H1 (cell line): ENCODE data around the gene TSPAN3.

Source experiments
- BCL11A ChIP-seq, 2 experiments: IDR thresholded peaks; one replicate each; pipeline ENCODE4 v1.6.1; 2011; ENCODE audit warnings: low read depth in 2 of 2, low read length in 2 of 2, mild to moderate bottlenecking in 2 of 2
- CREB1 ChIP-seq: IDR thresholded peaks from 2 replicates; pipeline ENCODE4 v1.6.1; 2012; ENCODE audit warnings: inconsistent platforms
- EP300 ChIP-seq, 2 experiments: IDR thresholded peaks; 1 replicate in 1 of 2; 2 replicates in 1 of 2; pipeline ENCODE4 v1.6.1; 2011 to 2012; ENCODE audit warnings: low read depth in 2 of 2, low read length in 2 of 2, mild to moderate bottlenecking in 2 of 2, borderline replicate concordance in 1 of 2, inconsistent platforms in 1 of 2, moderate library complexity in 1 of 2
- EZH2 ChIP-seq: fragments of 200-600 bp; sonication (generic); IDR thresholded peaks from 2 replicates; pipeline ENCODE4 v1.7.1; 2012; ENCODE audit warnings: low read depth, mild to moderate bottlenecking, moderate library complexity, low read length, inconsistent platforms; ENCODE audit not compliant: severe bottlenecking
- POLR2A ChIP-seq, 2 experiments: IDR thresholded peaks; 1 replicate in 1 of 2; 2 replicates in 1 of 2; pipeline ENCODE4 v1.6.1; 2011; ENCODE audit warnings: low read depth in 2 of 2, low read length in 2 of 2, mild to moderate bottlenecking in 2 of 2; ENCODE audit errors: control extremely low read depth in 1 of 2
- RFX5 ChIP-seq: IDR thresholded peaks from 2 replicates; pipeline ENCODE4 v1.6.1; 2011; ENCODE audit warnings: low read depth, low read length, improper control_type of control experiment, borderline replicate concordance
- SRF ChIP-seq: IDR thresholded peaks from 2 replicates; pipeline ENCODE4 v1.6.1; 2011; ENCODE audit warnings: mild to moderate bottlenecking, low read depth, low read length, moderate library complexity
- TF ChIP-seq, protein P1 (sequence below), 3 experiments: IDR thresholded peaks; 1 replicate in 2 of 3; 2 replicates in 1 of 3; pipeline versions ENCODE4 v1.5.1 to v1.6.1; 2011; ENCODE audit warnings: low read length in 3 of 3, mild to moderate bottlenecking in 3 of 3, inconsistent platforms in 2 of 3, low read depth in 1 of 3, moderate library complexity in 1 of 3; ENCODE audit not compliant: insufficient read depth in 1 of 3; ENCODE audit errors: control extremely low read depth in 1 of 3
- TF ChIP-seq, protein P2 (sequence below): IDR thresholded peaks from 2 replicates; pipeline ENCODE4 v1.6.1; 2011; ENCODE audit warnings: low read length, improper control_type of control experiment
- TF ChIP-seq, protein P3 (sequence below): IDR thresholded peaks from 2 replicates; pipeline ENCODE4 v1.6.1; 2012; ENCODE audit warnings: inconsistent platforms

DNA sequence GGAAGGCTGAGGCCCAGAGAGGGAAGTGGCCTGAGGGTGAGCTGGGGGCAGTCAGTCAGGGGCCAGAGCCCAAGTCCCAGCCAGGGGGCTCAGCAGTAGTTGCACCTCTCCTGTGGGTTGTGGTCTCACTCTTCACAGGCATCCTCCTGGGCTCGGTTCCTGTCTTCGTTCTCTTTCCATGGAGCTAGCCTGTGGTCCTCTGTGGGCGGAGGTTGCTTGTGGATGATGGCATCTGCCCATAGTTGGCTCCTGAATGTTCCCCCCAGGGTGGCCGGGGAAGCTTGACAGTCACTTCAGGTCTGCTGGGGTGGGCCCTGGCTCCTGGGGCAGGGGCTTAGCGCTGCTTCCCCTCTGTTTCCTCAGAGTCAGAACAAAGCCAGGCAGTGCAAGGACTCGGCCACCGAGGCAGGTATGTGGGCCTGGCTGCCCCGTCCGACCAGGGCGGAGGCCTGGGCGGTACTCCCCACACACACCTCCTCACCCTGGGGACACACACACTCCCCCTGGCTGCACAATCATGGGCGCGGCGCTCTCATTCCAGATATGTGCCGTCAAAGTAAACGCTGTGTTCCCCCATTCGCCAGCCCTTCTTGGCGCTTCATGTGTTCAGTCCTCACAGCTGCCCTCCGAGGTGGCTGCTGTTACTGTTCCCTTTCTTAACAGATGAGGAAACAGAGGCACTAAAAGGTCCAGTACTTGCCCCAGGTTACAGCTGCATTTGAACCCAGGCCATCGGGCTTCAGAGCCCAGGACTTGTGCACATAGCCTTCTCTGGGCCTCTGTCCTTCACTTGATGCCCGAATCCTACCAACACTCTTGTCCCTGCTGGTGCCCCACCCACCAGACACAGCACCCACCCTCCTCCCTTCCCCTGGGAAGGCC is 41.5 kb downstream of the TSPAN3 start:
- TF ChIP-seq, protein P1, sequence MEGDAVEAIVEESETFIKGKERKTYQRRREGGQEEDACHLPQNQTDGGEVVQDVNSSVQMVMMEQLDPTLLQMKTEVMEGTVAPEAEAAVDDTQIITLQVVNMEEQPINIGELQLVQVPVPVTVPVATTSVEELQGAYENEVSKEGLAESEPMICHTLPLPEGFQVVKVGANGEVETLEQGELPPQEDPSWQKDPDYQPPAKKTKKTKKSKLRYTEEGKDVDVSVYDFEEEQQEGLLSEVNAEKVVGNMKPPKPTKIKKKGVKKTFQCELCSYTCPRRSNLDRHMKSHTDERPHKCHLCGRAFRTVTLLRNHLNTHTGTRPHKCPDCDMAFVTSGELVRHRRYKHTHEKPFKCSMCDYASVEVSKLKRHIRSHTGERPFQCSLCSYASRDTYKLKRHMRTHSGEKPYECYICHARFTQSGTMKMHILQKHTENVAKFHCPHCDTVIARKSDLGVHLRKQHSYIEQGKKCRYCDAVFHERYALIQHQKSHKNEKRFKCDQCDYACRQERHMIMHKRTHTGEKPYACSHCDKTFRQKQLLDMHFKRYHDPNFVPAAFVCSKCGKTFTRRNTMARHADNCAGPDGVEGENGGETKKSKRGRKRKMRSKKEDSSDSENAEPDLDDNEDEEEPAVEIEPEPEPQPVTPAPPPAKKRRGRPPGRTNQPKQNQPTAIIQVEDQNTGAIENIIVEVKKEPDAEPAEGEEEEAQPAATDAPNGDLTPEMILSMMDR (IDR thresholded peaks at IDR 0.05; ENCODE audit: control extremely low read depth in 1 of 3, insufficient read depth in 1 of 3, low read depth in 1 of 3, low read length in 3 of 3): no peak
- no peak for TF ChIP-seq EP300 (IDR thresholded peaks at IDR 0.05; ENCODE audit: borderline replicate concordance in 1 of 2, low read depth in 2 of 2, low read length in 2 of 2)
- TF ChIP-seq POLR2A (IDR thresholded peaks at IDR 0.05; ENCODE audit: control extremely low read depth in 1 of 2, low read depth in 2 of 2, low read length in 2 of 2): no peak
- TF ChIP-seq, protein P2, sequence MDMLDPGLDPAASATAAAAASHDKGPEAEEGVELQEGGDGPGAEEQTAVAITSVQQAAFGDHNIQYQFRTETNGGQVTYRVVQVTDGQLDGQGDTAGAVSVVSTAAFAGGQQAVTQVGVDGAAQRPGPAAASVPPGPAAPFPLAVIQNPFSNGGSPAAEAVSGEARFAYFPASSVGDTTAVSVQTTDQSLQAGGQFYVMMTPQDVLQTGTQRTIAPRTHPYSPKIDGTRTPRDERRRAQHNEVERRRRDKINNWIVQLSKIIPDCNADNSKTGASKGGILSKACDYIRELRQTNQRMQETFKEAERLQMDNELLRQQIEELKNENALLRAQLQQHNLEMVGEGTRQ: no peak
- TF ChIP-seq BCL11A (IDR thresholded peaks at IDR 0.05; ENCODE audit: low read depth in 2 of 2, low read length in 2 of 2): no peak
- TF ChIP-seq, protein P3, sequence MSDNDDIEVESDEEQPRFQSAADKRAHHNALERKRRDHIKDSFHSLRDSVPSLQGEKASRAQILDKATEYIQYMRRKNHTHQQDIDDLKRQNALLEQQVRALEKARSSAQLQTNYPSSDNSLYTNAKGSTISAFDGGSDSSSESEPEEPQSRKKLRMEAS: no peak
- TF ChIP-seq CREB1: no peak
- no peak for TF ChIP-seq EZH2
- no peak for TF ChIP-seq SRF
- TF ChIP-seq RFX5: no peak
